B cell (primary cell): ENCODE data around the gene FMO2.

Experiments
- EZH2 ChIP-seq: IDR thresholded peaks from 2 replicates; pipeline ENCODE4 v1.6.1; 2012; ENCODE audit warnings: borderline replicate concordance, low read depth, mild to moderate bottlenecking, moderate library complexity, low read length; ENCODE audit not compliant: insufficient read depth, poor library complexity, severe bottlenecking
- TF ChIP-seq, protein P1 (sequence below): fragments of 200-600 bp; IDR thresholded peaks from one replicate; pipeline ENCODE4 v1.8.0; 2022; ENCODE audit warnings: antibody characterized with exemption, mild to moderate bottlenecking

GRCh38 chr1:171207377-171207776 lies 22.3 kb downstream of the FMO2 start:
- TF ChIP-seq, protein P1, sequence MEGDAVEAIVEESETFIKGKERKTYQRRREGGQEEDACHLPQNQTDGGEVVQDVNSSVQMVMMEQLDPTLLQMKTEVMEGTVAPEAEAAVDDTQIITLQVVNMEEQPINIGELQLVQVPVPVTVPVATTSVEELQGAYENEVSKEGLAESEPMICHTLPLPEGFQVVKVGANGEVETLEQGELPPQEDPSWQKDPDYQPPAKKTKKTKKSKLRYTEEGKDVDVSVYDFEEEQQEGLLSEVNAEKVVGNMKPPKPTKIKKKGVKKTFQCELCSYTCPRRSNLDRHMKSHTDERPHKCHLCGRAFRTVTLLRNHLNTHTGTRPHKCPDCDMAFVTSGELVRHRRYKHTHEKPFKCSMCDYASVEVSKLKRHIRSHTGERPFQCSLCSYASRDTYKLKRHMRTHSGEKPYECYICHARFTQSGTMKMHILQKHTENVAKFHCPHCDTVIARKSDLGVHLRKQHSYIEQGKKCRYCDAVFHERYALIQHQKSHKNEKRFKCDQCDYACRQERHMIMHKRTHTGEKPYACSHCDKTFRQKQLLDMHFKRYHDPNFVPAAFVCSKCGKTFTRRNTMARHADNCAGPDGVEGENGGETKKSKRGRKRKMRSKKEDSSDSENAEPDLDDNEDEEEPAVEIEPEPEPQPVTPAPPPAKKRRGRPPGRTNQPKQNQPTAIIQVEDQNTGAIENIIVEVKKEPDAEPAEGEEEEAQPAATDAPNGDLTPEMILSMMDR = no peak
- TF ChIP-seq EZH2 = no peak
